ENCODE data around the gene VWDE.

The VWDE gene

GRCh38 chr7:12322903-12323300, 80.8 kb downstream of the VWDE start:
- no peaks in the 10 kb centered on the region for H3K27me3 ChIP-seq (ENCODE audit: control insufficient read depth, insufficient read depth, low read length)
- no peaks in the 10 kb centered on the region for H3K9me3 ChIP-seq (ENCODE audit: control insufficient read depth, low read depth, low read length)
- H3K36me3 ChIP-seq (ENCODE audit: control insufficient read depth, low read depth, low read length) = no peaks in the 10 kb centered on the region
- no peak overlapping the region for H3K9ac ChIP-seq (ENCODE audit: low read length)
- no peak overlapping the region for H3K4me3 ChIP-seq (ENCODE audit: low read length)
- peaks cover 13% of the 10 kb centered on the region for H3K4me1 ChIP-seq (ENCODE audit: control insufficient read depth, low read depth, low read length)
- no peak overlapping the region for H3K27ac ChIP-seq (ENCODE audit: low read length)

- H3K27me3 ChIP-seq (ENCODE audit: control insufficient read depth, insufficient read depth, low read length) = no peaks in the 10 kb centered on the region
- H3K9me3 ChIP-seq (ENCODE audit: control insufficient read depth, low read depth, low read length) = no peaks in the 10 kb centered on the region
- H3K4me1 ChIP-seq (ENCODE audit: control insufficient read depth, low read depth, low read length) = peaks cover 12% of the 10 kb centered on the region
- H3K27ac ChIP-seq (ENCODE audit: low read length) = no peak overlapping the region
- H3K9ac ChIP-seq (ENCODE audit: low read length) = no peak overlapping the region
- no peaks in the 10 kb centered on the region for H3K36me3 ChIP-seq (ENCODE audit: control insufficient read depth, low read depth, low read length)
- H3K4me3 ChIP-seq (ENCODE audit: low read length) = no peak overlapping the region
Observed at GRCh38 chr7:12322284-12322902, 81.3 kb downstream of the VWDE start.

GRCh38 chr7:12320987-12321647, 82.5 kb downstream of the VWDE start:
- no peak overlapping the region for H3K9ac ChIP-seq (ENCODE audit: low read length)
- no peak overlapping the region for H3K27ac ChIP-seq (ENCODE audit: low read length)
- no peaks in the 10 kb centered on the region for H3K27me3 ChIP-seq (ENCODE audit: control insufficient read depth, insufficient read depth, low read length)
- no peaks in the 10 kb centered on the region for H3K36me3 ChIP-seq (ENCODE audit: control insufficient read depth, low read depth, low read length)
- no peak overlapping the region for H3K4me3 ChIP-seq (ENCODE audit: low read length)
- peaks cover 12% of the 10 kb centered on the region for H3K4me1 ChIP-seq (ENCODE audit: control insufficient read depth, low read depth, low read length)
- no peaks in the 10 kb centered on the region for H3K9me3 ChIP-seq (ENCODE audit: control insufficient read depth, low read depth, low read length)

- Histone ChIP-seq H3K4me1 (ENCODE audit: control insufficient read depth, low read depth, low read length) (peaks cover 12% of the 10 kb centered on the region), H3K27ac (ENCODE audit: low read length) (no peak overlapping the region), H3K9ac (ENCODE audit: low read length) (no peak overlapping the region), H3K4me3 (ENCODE audit: low read length) (no peak overlapping the region), H3K27me3 (ENCODE audit: control insufficient read depth, insufficient read depth, low read length) (no peaks in the 10 kb centered on the region), H3K9me3 (ENCODE audit: control insufficient read depth, low read depth, low read length) (no peaks in the 10 kb centered on the region), H3K36me3 (ENCODE audit: control insufficient read depth, low read depth, low read length) (no peaks in the 10 kb centered on the region)
Observed at GRCh38 chr7:12320241-12320986, 83.3 kb downstream of the VWDE start.

GRCh38 chr7:12317675-12318074, 86.0 kb downstream of the VWDE start:
- H3K9me3 ChIP-seq (ENCODE audit: control insufficient read depth, low read depth, low read length) = no peaks in the 10 kb centered on the region
- no peaks in the 10 kb centered on the region for H3K36me3 ChIP-seq (ENCODE audit: control insufficient read depth, low read depth, low read length)
- H3K27me3 ChIP-seq (ENCODE audit: control insufficient read depth, insufficient read depth, low read length) = no peaks in the 10 kb centered on the region
- no peak overlapping the region for H3K9ac ChIP-seq (ENCODE audit: low read length)
- H3K27ac ChIP-seq (ENCODE audit: low read length) = no peak overlapping the region
- H3K4me3 ChIP-seq (ENCODE audit: low read length) = no peak overlapping the region
- no peaks in the 10 kb centered on the region for H3K4me1 ChIP-seq (ENCODE audit: control insufficient read depth, low read depth, low read length)

GRCh38 chr7:12316925-12317324, 86.7 kb downstream of the VWDE start:
- Histone ChIP-seq H3K9ac (ENCODE audit: low read length) (no peak overlapping the region), H3K9me3 (ENCODE audit: control insufficient read depth, low read depth, low read length) (no peaks in the 10 kb centered on the region), H3K4me1 (ENCODE audit: control insufficient read depth, low read depth, low read length) (no peaks in the 10 kb centered on the region), H3K36me3 (ENCODE audit: control insufficient read depth, low read depth, low read length) (no peaks in the 10 kb centered on the region), H3K27me3 (ENCODE audit: control insufficient read depth, insufficient read depth, low read length) (no peaks in the 10 kb centered on the region), H3K4me3 (ENCODE audit: low read length) (no peak overlapping the region), H3K27ac (ENCODE audit: low read length) (no peak overlapping the region)

- no peak overlapping the region for H3K27ac ChIP-seq (ENCODE audit: low read length)
- no peaks in the 10 kb centered on the region for H3K4me1 ChIP-seq (ENCODE audit: control insufficient read depth, low read depth, low read length)
- no peaks in the 10 kb centered on the region for H3K9me3 ChIP-seq (ENCODE audit: control insufficient read depth, low read depth, low read length)
- H3K36me3 ChIP-seq (ENCODE audit: control insufficient read depth, low read depth, low read length) = no peaks in the 10 kb centered on the region
- no peaks in the 10 kb centered on the region for H3K27me3 ChIP-seq (ENCODE audit: control insufficient read depth, insufficient read depth, low read length)
- no peak overlapping the region for H3K4me3 ChIP-seq (ENCODE audit: low read length)
- H3K9ac ChIP-seq (ENCODE audit: low read length) = no peak overlapping the region
Observed at GRCh38 chr7:12315049-12315448, 88.6 kb downstream of the VWDE start.

GRCh38 chr7:12314199-12314598, 89.5 kb downstream of the VWDE start:
- Histone ChIP-seq H3K9ac (ENCODE audit: low read length) (no peak overlapping the region), H3K9me3 (ENCODE audit: control insufficient read depth, low read depth, low read length) (no peaks in the 10 kb centered on the region), H3K27me3 (ENCODE audit: control insufficient read depth, insufficient read depth, low read length) (no peaks in the 10 kb centered on the region), H3K27ac (ENCODE audit: low read length) (no peak overlapping the region), H3K4me3 (ENCODE audit: low read length) (no peak overlapping the region), H3K36me3 (ENCODE audit: control insufficient read depth, low read depth, low read length) (no peaks in the 10 kb centered on the region), H3K4me1 (ENCODE audit: control insufficient read depth, low read depth, low read length) (no peaks in the 10 kb centered on the region)

GRCh38 chr7:12305502-12305901, 98.2 kb downstream of the VWDE start:
- H3K9me3 ChIP-seq (ENCODE audit: control insufficient read depth, low read depth, low read length) = no peaks in the 10 kb centered on the region
- no peaks in the 10 kb centered on the region for H3K36me3 ChIP-seq (ENCODE audit: control insufficient read depth, low read depth, low read length)
- no peaks in the 10 kb centered on the region for H3K27me3 ChIP-seq (ENCODE audit: control insufficient read depth, insufficient read depth, low read length)
- no peaks in the 10 kb centered on the region for H3K4me1 ChIP-seq (ENCODE audit: control insufficient read depth, low read depth, low read length)
- H3K9ac ChIP-seq (ENCODE audit: low read length) = no peak overlapping the region
- H3K4me3 ChIP-seq (ENCODE audit: low read length) = no peak overlapping the region
- H3K27ac ChIP-seq (ENCODE audit: low read length) = no peak overlapping the region

- no peaks in the 10 kb centered on the region for H3K36me3 ChIP-seq (ENCODE audit: control insufficient read depth, low read depth, low read length)
- H3K27ac ChIP-seq (ENCODE audit: low read length) = no peak overlapping the region
- no peak overlapping the region for H3K9ac ChIP-seq (ENCODE audit: low read length)
- H3K4me3 ChIP-seq (ENCODE audit: low read length) = no peak overlapping the region
- no peaks in the 10 kb centered on the region for H3K9me3 ChIP-seq (ENCODE audit: control insufficient read depth, low read depth, low read length)
- peaks cover 1% of the 10 kb centered on the region for H3K4me1 ChIP-seq (ENCODE audit: control insufficient read depth, low read depth, low read length)
- no peaks in the 10 kb centered on the region for H3K27me3 ChIP-seq (ENCODE audit: control insufficient read depth, insufficient read depth, low read length)
Observed at GRCh38 chr7:12303495-12303894, 100.2 kb downstream of the VWDE start.

- Histone ChIP-seq H3K4me1 (ENCODE audit: control insufficient read depth, low read depth, low read length) (peaks cover 3% of the 10 kb centered on the region), H3K9me3 (ENCODE audit: control insufficient read depth, low read depth, low read length) (no peaks in the 10 kb centered on the region), H3K4me3 (ENCODE audit: low read length) (no peak overlapping the region), H3K27me3 (ENCODE audit: control insufficient read depth, insufficient read depth, low read length) (no peaks in the 10 kb centered on the region), H3K27ac (ENCODE audit: low read length) (no peak overlapping the region), H3K9ac (ENCODE audit: low read length) (no peak overlapping the region), H3K36me3 (ENCODE audit: control insufficient read depth, low read depth, low read length) (no peaks in the 10 kb centered on the region)
Observed at GRCh38 chr7:12303062-12303461, 100.6 kb downstream of the VWDE start.

All from iPS-18a (cell line).